Neural progenitor cell (in vitro differentiated cells): ENCODE data around the gene GPR135. TPM values are rescaled to one million over a fixed set of nuclear protein-coding genes. Genes with fewer than 3 reads are reported as not detected.

Experiments
- DNase-seq: peaks from one replicate; pipeline ENCODE4 v3.0.0-alpha.2; 2016; ENCODE audit warnings: low spot score
- H2AFZ ChIP-seq: fragments of 200-600 bp; sonication (generic); replicated peaks from 2 replicates; pipeline ENCODE4 v1.6.1; 2016; ENCODE audit warnings: antibody characterized with exemption
- H3F3A ChIP-seq: fragments of 200-600 bp; sonication (generic); 2 replicates; pipeline ENCODE4 v1.6.1; 2016; ENCODE audit warnings: antibody characterized with exemption, low read depth
- H3K27ac ChIP-seq: fragments of 200-600 bp; sonication (generic); 2 replicates; pipeline ENCODE4 v1.5.1; 2016; ENCODE audit warnings: mild to moderate bottlenecking
- H3K27me3 ChIP-seq: fragments of 200-600 bp; sonication (generic); 2 replicates; pipeline ENCODE4 v1.6.1; 2016; ENCODE audit warnings: mild to moderate bottlenecking, moderate library complexity
- H3K36me3 ChIP-seq: fragments of 200-600 bp; sonication (generic); 2 replicates; pipeline ENCODE4 v1.5.1; 2016
- H3K4me1 ChIP-seq: fragments of 200-600 bp; sonication (generic); 2 replicates; pipeline ENCODE4 v1.6.1; 2016; ENCODE audit warnings: mixed run types
- H3K4me2 ChIP-seq: fragments of 200-600 bp; sonication (generic); 2 replicates; pipeline ENCODE4 v1.6.1; 2016
- H3K4me3 ChIP-seq: fragments of 200-600 bp; sonication (generic); 2 replicates; pipeline ENCODE4 v1.5.1; 2016
- H3K79me2 ChIP-seq: fragments of 200-600 bp; sonication (generic); 2 replicates; pipeline ENCODE4 v1.6.1; 2016; ENCODE audit warnings: low read depth
- H3K9ac ChIP-seq: fragments of 200-600 bp; sonication (generic); 2 replicates; pipeline ENCODE4 v1.6.1; 2016
- H3K9me3 ChIP-seq: fragments of 200-600 bp; sonication (generic); 2 replicates; pipeline ENCODE4 v1.5.1; 2016; ENCODE audit warnings: low read depth
- H4K20me1 ChIP-seq: fragments of 200-600 bp; sonication (generic); 2 replicates; pipeline ENCODE4 v1.6.1; 2016; ENCODE audit warnings: low read depth
- H3K27ac Mint-ChIP-seq: 3 replicates; pipeline ENCODE4 v1.8.0; 2021; ENCODE audit warnings: mixed read lengths
- H3K27me3 Mint-ChIP-seq: 2 replicates; pipeline ENCODE4 v1.8.0; 2022; ENCODE audit warnings: low read depth, mild to moderate bottlenecking, inconsistent platforms, moderate library complexity, mixed read lengths; ENCODE audit not compliant: insufficient read depth
- H3K36me3 Mint-ChIP-seq: 3 replicates; pipeline ENCODE4 v1.8.0; 2021; ENCODE audit warnings: mixed read lengths
- H3K4me1 Mint-ChIP-seq: 3 replicates; pipeline ENCODE4 v1.8.0; 2021; ENCODE audit warnings: mixed read lengths
- H3K4me3 Mint-ChIP-seq: 3 replicates; pipeline ENCODE4 v1.8.0; 2021; ENCODE audit warnings: mild to moderate bottlenecking, moderate library complexity, mixed read lengths
- H3K9me3 Mint-ChIP-seq: 3 replicates; pipeline ENCODE4 v1.8.0; 2020; ENCODE audit warnings: mixed read lengths
- EZH2 ChIP-seq: fragments of 200-600 bp; sonication (generic); IDR thresholded peaks from 2 replicates; pipeline ENCODE4 v1.6.1; 2017; ENCODE audit warnings: antibody characterized with exemption, mild to moderate bottlenecking, moderate library complexity
- EZH2phosphoT487 ChIP-seq: fragments of 200-600 bp; sonication (generic); IDR thresholded peaks from 2 replicates; pipeline ENCODE4 v1.6.1; 2017; ENCODE audit warnings: antibody characterized with exemption
- total RNA-seq: library from RNA; depleted of rRNA; stranded (reverse); fragments of >200 nt; gene quantifications from 2 replicates; pipeline ENCODE4 v1.2.3, GENCODE V29; 2015; ENCODE audit warnings: low replicate concordance
- TF ChIP-seq, protein P1 (sequence below): fragments of 200-600 bp; sonication (generic); IDR thresholded peaks from 2 replicates; pipeline ENCODE4 v1.5.1; 2017; ENCODE audit warnings: antibody characterized with exemption, mild to moderate bottlenecking

The GPR135 gene
- total RNA-seq, 1 donor from 2014 or later: 3.1 TPM

- TF ChIP-seq, protein P1, sequence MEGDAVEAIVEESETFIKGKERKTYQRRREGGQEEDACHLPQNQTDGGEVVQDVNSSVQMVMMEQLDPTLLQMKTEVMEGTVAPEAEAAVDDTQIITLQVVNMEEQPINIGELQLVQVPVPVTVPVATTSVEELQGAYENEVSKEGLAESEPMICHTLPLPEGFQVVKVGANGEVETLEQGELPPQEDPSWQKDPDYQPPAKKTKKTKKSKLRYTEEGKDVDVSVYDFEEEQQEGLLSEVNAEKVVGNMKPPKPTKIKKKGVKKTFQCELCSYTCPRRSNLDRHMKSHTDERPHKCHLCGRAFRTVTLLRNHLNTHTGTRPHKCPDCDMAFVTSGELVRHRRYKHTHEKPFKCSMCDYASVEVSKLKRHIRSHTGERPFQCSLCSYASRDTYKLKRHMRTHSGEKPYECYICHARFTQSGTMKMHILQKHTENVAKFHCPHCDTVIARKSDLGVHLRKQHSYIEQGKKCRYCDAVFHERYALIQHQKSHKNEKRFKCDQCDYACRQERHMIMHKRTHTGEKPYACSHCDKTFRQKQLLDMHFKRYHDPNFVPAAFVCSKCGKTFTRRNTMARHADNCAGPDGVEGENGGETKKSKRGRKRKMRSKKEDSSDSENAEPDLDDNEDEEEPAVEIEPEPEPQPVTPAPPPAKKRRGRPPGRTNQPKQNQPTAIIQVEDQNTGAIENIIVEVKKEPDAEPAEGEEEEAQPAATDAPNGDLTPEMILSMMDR: no peak
- no peak for TF ChIP-seq EZH2
- TF ChIP-seq EZH2phosphoT487: no peak
- Histone ChIP-seq H3K4me3 (no peak overlapping the region), H3K4me2 (no peak overlapping the region), H3K36me3 (no peaks in the 10 kb centered on the region), H2AFZ (no peak overlapping the region), H3K79me2 (no peaks in the 10 kb centered on the region), H3K27ac (no peak overlapping the region), H3K4me1 (no peaks in the 10 kb centered on the region), H3K9me3 (no peaks in the 10 kb centered on the region), H3K9ac (no peak overlapping the region), H3F3A (no peaks in the 10 kb centered on the region), H4K20me1 (no peaks in the 10 kb centered on the region), H3K27me3 (no peaks in the 10 kb centered on the region)
- no peaks in the 10 kb centered on the region for H3K4me1 Mint-ChIP-seq
- no peaks in the 10 kb centered on the region for H3K36me3 Mint-ChIP-seq
- no peak overlapping the region for H3K4me3 Mint-ChIP-seq
- peaks cover 2% of the 10 kb centered on the region for H3K27me3 Mint-ChIP-seq
- DNase-seq: no peak
- H3K27ac Mint-ChIP-seq: no peak overlapping the region
- H3K9me3 Mint-ChIP-seq: peaks cover under 1% of the 10 kb centered on the region
These were observed 49.2 kb downstream of the GPR135 start for GRCh38 chr14:59415836-59416602.

Other genes starting within 250 kb of the GPR135 start
- 20.8 and 24.4 TPM in 2 replicates for gene L3HYPDH, start 19.0 kb upstream of the GPR135 start, total RNA-seq
- gene JKAMP, start 19.1 kb upstream of the GPR135 start, total RNA-seq: 134 and 182 TPM in 2 replicates
- gene CCDC175, start 111.4 kb upstream of the GPR135 start, total RNA-seq: 0.24 and 0.31 TPM in 2 replicates